PC-9 (cell line): ENCODE measurements around the gene NRARP.

Experiments used
- EZH2 ChIP-seq: fragments of 200-600 bp; sonication (generic); IDR thresholded peaks from 2 replicates; pipeline ENCODE4 v1.8.0; 2017; ENCODE audit warnings: antibody characterized with exemption, low read depth
- TF ChIP-seq, protein P1 (sequence below): fragments of 200-600 bp; sonication (generic); conservative IDR thresholded peaks from 2 replicates; pipeline ENCODE4 v1.6.1; 2017; ENCODE audit warnings: mixed run types, antibody characterized with exemption, mild to moderate bottlenecking, moderate library complexity

GRCh38 chr9:137293094-137293481 is 9.0 kb downstream of the NRARP start:
- TF ChIP-seq, protein P1, sequence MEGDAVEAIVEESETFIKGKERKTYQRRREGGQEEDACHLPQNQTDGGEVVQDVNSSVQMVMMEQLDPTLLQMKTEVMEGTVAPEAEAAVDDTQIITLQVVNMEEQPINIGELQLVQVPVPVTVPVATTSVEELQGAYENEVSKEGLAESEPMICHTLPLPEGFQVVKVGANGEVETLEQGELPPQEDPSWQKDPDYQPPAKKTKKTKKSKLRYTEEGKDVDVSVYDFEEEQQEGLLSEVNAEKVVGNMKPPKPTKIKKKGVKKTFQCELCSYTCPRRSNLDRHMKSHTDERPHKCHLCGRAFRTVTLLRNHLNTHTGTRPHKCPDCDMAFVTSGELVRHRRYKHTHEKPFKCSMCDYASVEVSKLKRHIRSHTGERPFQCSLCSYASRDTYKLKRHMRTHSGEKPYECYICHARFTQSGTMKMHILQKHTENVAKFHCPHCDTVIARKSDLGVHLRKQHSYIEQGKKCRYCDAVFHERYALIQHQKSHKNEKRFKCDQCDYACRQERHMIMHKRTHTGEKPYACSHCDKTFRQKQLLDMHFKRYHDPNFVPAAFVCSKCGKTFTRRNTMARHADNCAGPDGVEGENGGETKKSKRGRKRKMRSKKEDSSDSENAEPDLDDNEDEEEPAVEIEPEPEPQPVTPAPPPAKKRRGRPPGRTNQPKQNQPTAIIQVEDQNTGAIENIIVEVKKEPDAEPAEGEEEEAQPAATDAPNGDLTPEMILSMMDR, result no peak
- no peak for TF ChIP-seq EZH2
